Inflammatory macrophage (primary cell): ENCODE data around the gene GPR158.
"Not testable (repeated sequence)": the region's sequence is repeated elsewhere in the genome, so short reads cannot be mapped to it uniquely, and the experiment has no call there.

Experiments used
- DNase-seq, 2 donors: peaks; one replicate each; pipeline ENCODE4 v3.0.0-alpha.2; 2020 to 2022
- total RNA-seq, 18 experiments: gene quantifications; one replicate each; lab custom pipeline; 2026; ENCODE audit warnings: mixed read lengths in 6 of 18, inconsistent platforms in 2 of 18; lab: John Stamatoyannopoulos, UW

Gene GPR158
- total RNA-seq, result 0 to 0.31 (median 0) reads per million in 18 experiments

DNA sequence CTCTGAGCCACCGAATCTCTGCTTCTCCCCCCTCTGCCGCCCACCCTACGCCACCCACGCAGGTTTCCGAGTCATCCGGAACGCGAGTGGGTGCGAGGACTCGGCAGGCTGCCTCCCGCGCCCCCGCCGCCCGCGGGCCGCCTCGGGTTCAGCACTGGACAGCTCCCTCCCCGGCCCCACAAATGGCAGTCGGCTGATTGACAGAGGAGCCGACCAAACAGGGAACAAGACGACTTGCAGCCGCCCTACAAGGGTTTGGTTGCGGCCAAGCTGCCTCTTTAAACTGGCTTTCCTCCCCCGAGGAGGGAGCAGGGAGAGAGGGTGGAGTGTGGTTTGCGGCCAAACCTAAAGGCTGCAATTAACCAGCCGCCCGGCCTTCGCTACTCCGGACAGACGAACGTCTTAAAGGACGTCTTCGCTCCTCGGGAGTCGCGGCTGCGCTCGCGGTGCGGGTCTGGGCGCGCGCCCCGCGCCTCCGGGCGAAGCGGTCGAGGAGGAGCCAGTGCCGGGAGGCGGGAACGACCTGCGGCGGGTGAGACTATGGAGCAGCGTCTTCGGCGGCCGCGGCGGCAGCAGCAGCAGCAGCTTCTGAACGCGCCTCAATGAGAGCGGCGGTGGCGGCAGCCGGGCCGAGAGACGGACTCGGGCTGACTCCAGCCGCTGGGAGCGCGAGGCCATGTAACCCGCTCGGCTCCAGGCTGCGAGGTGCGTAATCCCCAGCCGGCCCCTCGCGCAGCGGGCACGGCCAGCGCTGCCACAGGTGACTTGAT lies at the start of gene GPR158:
Gene GPR158, plus strand, starts transcription at position 541 of the 770 bp plus-strand sequence. CDS start 420 bp downstream, outside the sequence.
- peak; percentile 31 to 51 for DNase-seq

GRCh38 chr10:25125201-25125611 lies 49.6 kb upstream of the GPR158 start:
- DNase-seq, result no peak

DNA sequence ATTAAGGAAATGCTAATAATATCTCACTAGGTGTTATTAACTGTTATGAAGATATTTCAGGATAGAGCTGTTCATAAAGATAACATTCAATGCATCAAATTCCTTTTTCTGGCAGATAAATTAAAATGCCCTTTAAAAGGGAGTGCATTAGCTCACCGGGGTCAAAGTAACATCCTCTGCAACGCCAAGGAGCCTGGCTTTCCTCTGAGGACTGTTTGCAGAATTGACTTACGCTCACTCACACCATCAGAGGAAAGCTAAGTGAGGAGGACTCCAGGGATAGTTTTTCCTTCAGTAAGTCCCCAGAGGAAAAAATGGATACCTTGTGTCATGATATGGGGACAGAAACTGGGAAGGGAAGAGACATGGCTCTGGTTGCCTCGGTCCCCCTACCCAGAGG lies 45.2 kb upstream of the GPR158 start:
- no peak for DNase-seq

- no peak for DNase-seq
Observed at GRCh38 chr10:25130906-25131305, 43.9 kb upstream of the GPR158 start.

- no peak for DNase-seq
Observed at GRCh38 chr10:25142116-25142864, 32.5 kb upstream of the GPR158 start.

DNA sequence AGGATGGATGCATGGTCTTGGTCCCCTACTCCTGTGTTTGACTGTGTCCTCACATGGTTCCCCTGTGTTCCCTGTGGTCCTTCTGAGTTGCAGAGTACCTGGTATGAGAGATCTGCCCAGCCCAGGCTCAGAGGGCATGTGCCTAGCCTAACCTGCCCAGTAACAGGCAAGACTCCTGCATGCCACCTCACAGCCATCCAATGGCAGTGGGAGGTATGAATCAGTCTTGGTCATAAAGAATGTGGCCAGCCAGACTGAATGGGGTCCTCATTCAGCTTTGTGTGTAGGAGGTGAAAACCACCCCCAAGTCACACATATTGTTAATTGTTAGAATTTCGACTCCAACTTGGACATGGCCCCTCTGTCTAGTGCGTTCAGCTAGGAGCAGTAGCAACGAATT lies 17.2 kb upstream of the GPR158 start:
- DNase-seq, result no peak

DNA sequence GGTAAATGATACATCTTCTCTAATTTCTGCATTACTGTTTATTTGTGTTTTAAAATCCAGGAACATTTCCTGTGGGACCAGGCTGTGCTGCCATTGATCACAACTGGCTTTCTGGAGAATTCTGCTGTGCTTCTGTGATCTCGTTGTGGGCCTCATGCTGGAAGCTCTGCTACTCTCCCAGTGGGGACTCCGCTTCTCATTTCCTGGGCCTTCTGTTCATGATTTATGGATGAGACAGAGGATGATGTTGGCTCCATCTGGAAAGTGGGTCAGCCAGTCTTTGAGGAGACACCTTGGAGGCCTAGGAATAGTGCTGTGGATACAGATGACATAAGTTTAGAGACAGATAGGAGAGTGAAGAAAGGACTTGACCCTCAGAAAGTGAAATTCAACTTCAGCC lies 15.2 kb upstream of the GPR158 start:
- no peak for DNase-seq

DNA sequence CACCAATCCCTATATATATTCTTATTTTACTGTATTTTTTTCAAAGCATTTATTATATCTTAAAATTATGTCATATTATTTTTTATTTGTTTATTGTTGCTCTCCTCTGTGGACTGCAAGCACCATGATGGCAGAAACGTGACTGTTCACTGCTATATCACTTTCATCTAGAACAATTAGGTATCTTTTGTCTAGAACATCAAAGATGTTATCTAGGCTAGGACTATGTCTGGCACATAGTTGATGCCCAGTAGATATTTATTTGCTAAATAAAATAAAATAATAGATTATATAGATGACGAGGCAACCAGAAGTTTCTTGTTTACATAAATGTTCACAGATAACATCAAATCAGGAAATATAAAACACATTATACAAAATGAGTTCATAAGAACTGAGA lies 12.4 kb upstream of the GPR158 start:
- DNase-seq, result no peak

- not testable (repeated sequence) for DNase-seq
Observed at GRCh38 chr10:25163464-25163863, 11.3 kb upstream of the GPR158 start.

DNA sequence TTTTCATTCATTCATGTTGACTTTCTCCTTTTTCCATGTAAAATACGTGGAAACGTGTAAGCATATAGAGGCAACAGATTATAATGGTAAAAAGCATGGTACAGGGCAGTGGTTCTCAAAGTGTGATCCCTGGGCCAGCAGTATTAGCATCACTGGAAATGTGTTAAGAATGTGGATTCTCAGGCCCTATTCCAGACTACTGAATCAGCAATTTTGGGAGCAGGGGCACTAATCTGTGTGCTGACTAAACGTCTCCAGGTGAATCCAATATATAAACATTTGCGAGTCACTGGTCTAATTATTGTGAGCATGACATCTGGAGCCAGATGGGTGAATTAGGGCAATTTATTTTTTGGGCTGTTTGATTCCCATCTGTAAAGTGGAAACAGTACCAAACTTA lies 5.1 kb upstream of the GPR158 start:
- no peak for DNase-seq

DNA sequence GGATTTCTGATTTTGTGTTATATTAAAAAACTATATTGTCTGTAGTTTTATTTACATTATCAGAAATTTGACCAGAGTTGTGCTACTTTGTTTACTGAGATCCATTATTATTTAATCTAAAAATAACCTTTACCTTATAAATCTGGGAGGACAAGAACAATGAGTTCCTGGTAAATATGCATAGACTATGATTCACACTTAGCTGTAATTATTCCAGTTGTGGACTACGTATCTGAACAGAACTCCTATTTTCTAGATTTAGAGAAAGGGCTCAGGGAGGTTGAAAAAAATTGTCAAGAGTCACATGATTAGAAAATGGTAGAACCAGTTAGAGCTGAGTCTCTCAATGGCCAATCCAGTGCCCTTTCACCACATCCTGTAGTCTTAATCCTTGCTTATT lies 4.2 kb upstream of the GPR158 start:
- no peak for DNase-seq

- no peak for DNase-seq
Observed at GRCh38 chr10:25175527-25176420, 973 bp downstream of the GPR158 start.

DNA sequence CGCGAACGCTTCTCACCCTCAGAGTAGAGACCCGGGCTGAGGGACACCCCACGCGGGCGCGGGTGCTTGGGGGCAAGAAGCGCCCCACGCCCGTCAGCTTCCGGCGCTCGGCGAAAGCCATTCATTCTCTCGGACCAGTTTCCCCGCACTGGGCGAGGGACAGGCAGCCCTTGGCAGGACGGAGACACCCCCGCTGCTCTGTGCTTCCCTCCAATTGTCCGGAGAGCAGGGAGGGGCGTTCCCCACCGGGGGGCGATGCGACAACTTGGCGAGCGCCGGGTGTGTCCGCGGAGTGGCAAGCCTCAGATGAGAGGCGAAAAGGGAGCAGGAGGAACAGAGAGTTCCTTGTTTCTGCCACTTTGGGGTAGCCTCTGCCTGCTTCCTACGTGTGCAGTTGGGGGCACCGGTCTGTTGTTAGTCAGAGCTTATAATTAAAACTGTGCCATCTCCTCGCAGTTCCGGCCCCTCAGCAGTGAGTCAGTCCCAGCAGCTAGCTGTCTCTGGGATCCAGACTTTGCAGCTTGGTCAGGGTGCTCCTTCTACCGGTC lies 1.7 kb downstream of the GPR158 start:
- no peak for DNase-seq

GRCh38 chr10:25177093-25177753 lies 2.4 kb downstream of the GPR158 start:
- no peak for DNase-seq

GRCh38 chr10:25177754-25178135 lies 2.9 kb downstream of the GPR158 start:
- DNase-seq, result no peak

DNA sequence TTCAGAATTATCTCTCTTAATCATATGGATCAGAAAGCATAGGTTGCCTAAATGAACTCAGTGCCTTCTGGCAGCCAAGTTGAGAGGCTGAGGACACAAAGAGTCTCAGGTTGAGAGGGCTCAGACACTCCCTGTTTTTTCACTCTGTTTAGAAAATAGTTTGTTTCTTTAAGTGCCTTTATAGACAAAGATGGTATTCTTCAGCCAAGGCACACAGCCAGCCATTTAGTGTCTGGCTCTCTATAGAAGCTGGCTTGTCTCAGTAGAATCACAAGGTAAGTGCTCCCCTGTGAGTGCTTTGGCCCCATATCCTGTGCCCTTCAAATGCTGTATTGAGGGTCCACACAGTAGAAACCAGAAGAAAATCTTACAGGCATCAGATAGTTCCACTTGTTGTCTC lies 3.6 kb downstream of the GPR158 start:
- DNase-seq, result no peak

DNA sequence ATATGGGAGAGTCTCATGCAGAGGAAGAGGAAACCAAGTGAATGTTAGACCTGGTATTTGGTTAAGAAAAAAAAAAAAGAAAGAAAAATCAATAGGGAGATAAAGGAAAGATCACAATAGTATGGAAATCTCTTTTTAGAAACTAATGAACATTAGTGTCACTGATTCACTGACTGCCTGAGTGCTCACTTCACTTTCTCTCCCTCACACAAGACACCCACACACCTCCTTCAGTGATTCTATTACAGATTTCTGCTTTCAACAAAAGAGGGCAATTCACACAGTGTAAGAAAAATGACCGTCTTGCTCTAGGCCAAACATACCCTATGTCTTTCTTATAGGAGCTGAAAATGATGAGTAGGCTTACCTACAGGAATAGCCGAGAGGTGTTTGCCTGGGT lies 6.0 kb downstream of the GPR158 start:
- DNase-seq, result no peak

GRCh38 chr10:25182636-25183035 lies 7.8 kb downstream of the GPR158 start:
- no peak for DNase-seq

- no peak for DNase-seq
Observed at GRCh38 chr10:25191162-25191895, 16.5 kb downstream of the GPR158 start.

DNA sequence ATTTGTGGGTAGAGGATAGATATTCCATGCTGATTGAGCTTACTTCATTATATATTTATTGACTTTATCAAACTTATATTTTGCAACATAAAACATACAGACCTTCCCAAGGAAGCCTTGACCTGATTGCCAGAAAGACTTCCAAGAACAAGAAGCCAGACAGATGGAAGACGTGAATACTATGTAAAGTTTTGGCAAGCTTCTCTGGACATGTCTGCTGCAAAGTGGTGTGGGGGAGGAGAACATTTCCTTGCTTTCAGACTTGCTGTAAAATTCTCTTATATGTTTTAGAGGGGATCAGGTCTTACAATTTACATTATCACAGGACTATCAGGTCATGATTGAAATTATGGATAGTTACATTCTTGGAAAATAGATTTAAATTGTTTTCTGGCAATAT lies 23.4 kb downstream of the GPR158 start:
- DNase-seq, result no peak

DNA sequence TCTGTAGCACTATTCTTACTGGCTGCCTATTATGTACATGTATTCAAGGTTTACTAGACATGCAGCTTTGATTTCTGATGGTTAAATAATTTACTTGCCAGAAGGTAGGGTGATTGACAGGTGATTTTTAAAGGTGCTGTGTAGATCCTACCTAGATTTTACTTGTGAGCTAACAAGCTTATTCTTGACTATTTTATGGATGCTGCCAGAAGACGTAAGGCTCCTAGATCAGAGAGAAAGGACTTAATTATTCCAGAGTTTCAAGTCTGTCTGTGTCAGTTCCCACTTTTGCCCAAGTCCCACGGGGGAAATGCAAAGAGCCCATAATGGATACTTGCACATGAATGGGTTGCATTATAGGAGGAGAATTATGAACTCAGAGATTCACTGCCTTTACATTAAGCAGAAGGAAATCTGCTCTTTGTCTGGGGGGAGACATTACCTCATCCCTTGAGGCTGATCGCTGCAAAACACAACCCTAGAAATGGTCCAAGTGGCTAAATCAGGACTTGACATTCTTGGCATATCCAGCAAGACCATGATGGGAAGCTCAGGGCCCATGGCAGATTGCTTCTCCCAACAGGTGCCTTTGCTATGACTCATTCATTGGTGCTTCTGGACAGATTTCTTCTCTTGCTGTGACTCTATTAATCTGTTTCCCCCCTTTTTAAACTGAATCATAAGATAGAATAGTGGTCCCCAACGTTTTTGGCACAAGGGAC lies 32.1 kb downstream of the GPR158 start:
- no peak for DNase-seq
